Naive thymus-derived CD8-positive, alpha-beta T cell (primary cell): ENCODE measurements around the gene CABP7. TPM values are rescaled to one million over a fixed set of nuclear protein-coding genes. Genes with fewer than 3 reads are reported as not detected.
A peak's percentile ranks its signal among the peaks of the same experiment; 100 is the strongest.

Source experiments
- ATAC-seq, 2 donors: fragments of 150-1000 bp; cut with Tn5 transposase in 1 of 2; sonication (Bioruptor Pico), chemical (Tn5 transposase) in 1 of 2; 1 replicate in 1 of 2; 2 replicates in 1 of 2; pipeline ENCODE4 v1.10.0; 2021; ENCODE audit warnings: mild to moderate bottlenecking in 2 of 2, moderate library complexity in 2 of 2
- POLR2A ChIA-PET: fragments of 350-600 bp; sonication (Branson Sonifier 250); formaldehyde crosslinking; loops from one replicate; lab custom pipeline; 2021; ENCODE audit warnings: antibody characterized with exemption; lab: Charles Lee
- DNase-seq, 10 donors: peaks; one replicate each; pipeline versions ENCODE4 v3.0.0 to v3.0.0-alpha.2; 2020 to 2022
- H3K27ac Mint-ChIP-seq, 10 donors: one replicate each; pipeline ENCODE4 v1.8.0; 2020 to 2022; ENCODE audit warnings: mild to moderate bottlenecking in 10 of 10, mixed read lengths in 10 of 10, moderate library complexity in 4 of 10, inconsistent platforms in 1 of 10
- H3K27me3 Mint-ChIP-seq, 5 donors: one replicate each; pipeline ENCODE4 v1.8.0; 2021 to 2022; ENCODE audit warnings: mixed read lengths in 5 of 5
- H3K36me3 Mint-ChIP-seq, 3 donors: one replicate each; pipeline ENCODE4 v1.8.0; 2020 to 2022; ENCODE audit warnings: mixed read lengths in 3 of 3, mild to moderate bottlenecking in 2 of 3, inconsistent platforms in 1 of 3
- H3K4me1 Mint-ChIP-seq, 4 donors: one replicate each; pipeline ENCODE4 v1.8.0; 2021 to 2022; ENCODE audit warnings: mixed read lengths in 4 of 4
- H3K4me3 Mint-ChIP-seq, 10 donors: one replicate each; pipeline ENCODE4 v1.8.0; 2020 to 2022; ENCODE audit warnings: mild to moderate bottlenecking in 10 of 10, mixed read lengths in 10 of 10, moderate library complexity in 6 of 10, inconsistent platforms in 1 of 10
- H3K9me3 Mint-ChIP-seq, 9 donors: one replicate each; pipeline ENCODE4 v1.8.0; 2020 to 2022; ENCODE audit warnings: mixed read lengths in 9 of 9, mild to moderate bottlenecking in 3 of 9, inconsistent platforms in 1 of 9, moderate library complexity in 1 of 9
- polyA plus RNA-seq, 3 donors: library from polyadenylated mRNA; unstranded; fragments of 300-500 nt; fragmentation: Illumina TruSeq; gene quantifications; one replicate each; pipeline ENCODE4 v1.2.3, GENCODE V29; 2021
- total RNA-seq, 8 experiments: library from RNA in 2 of 8; stranded (reverse) in 2 of 8; gene quantifications; one replicate each; pipeline ENCODE4 v1.2.3 and lab custom pipeline; 2021 to 2026

CABP7 gene
- total and polyA plus RNA-seq, 5 experiments from 2014 or later, result 0.06 to 0.11 (median 0.08) TPM; not detected in 1

DNA sequence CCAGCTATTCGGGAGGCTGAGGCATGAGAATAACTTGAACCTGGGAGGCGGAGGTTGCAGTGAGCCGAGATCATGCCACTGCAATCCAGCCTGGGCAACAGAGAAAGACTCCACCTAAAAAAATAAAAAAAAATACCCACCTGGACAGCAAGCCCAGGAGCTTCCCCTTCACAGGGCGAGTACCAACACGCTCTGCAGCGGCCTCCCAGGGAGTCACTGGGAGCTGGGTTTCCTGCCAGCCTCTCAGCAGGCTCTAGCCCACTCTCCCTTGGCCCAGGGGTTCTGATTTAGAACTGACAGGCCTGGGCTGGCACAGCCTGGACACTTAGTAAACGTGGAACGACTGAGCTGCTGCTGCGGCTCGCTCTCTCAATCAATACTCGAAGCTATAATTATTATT is 2.0 kb upstream of the CABP7 start:
- peaks cover 0 to 13% (median 2%) of the 10 kb centered on the region in 4 donors for H3K4me1 Mint-ChIP-seq
- DNase-seq, result no peak
- no peaks in the 10 kb centered on the region for H3K9me3 Mint-ChIP-seq
- no peak overlapping the region for H3K4me3 Mint-ChIP-seq
- no peak for ATAC-seq
- H3K36me3 Mint-ChIP-seq, result no peaks in the 10 kb centered on the region
- POLR2A ChIA-PET, result no interaction called here
- H3K27me3 Mint-ChIP-seq, result peaks cover 16 to 66% (median 50%) of the 10 kb centered on the region in 5 donors
- no peak overlapping the region for H3K27ac Mint-ChIP-seq

DNA sequence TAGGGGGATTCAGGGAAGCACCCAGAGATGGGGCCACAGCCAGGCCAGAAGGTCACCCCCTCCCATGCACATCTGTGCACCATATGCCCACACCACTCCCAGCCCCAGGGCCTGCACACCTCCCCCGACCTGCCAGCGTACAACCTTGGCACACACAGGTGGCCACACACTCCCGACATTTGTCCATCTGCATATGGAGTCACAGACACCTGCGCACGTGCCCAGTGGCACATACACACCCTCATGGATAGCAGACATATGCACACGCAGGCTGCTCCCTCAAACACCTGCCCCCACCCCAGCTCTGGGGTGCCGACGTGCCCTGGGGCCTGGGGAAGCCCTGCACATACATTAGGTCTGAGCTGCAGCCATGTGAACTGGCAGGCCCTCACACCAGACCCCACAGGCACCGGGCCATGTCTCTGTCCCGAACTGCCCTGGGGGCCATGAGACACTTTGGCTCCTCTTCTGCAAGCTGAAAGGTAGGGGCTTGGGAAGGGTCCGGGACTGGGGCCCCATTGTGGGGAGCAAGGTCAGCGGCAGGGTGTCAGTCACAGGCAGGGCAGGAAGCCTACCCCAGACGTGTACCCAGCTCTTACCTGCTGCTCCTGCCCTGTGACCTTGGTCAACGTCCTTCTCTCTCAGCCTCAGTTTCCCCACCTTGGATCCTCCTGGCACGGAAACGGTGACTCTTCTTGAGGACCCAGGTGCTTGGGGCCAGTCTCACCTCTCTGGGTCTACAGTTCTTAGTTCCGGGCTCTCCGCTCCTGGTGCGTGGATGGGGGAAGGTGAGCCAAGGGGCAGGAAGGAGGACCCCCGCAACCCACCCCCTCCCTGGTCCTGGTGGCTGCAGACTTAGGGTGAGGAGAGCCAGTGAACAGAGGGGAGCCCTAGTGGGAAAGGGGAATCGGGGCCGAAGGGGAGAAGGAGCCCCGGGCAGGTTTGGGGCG is 579 bp upstream of the CABP7 start:
- peak overlapping the region in 7 of 10 donors; percentile 10 to 62 (median 33) for H3K4me3 Mint-ChIP-seq
- POLR2A ChIA-PET, result no interaction called here
- H3K9me3 Mint-ChIP-seq, result no peaks in the 10 kb centered on the region
- H3K36me3 Mint-ChIP-seq, result no peaks in the 10 kb centered on the region
- no peak for DNase-seq
- no peak overlapping the region for H3K27ac Mint-ChIP-seq
- H3K27me3 Mint-ChIP-seq, result peaks cover 16 to 61% (median 51%) of the 10 kb centered on the region in 5 donors
- peaks cover 0 to 13% (median 2%) of the 10 kb centered on the region in 4 donors for H3K4me1 Mint-ChIP-seq
- no peak for ATAC-seq

DNA sequence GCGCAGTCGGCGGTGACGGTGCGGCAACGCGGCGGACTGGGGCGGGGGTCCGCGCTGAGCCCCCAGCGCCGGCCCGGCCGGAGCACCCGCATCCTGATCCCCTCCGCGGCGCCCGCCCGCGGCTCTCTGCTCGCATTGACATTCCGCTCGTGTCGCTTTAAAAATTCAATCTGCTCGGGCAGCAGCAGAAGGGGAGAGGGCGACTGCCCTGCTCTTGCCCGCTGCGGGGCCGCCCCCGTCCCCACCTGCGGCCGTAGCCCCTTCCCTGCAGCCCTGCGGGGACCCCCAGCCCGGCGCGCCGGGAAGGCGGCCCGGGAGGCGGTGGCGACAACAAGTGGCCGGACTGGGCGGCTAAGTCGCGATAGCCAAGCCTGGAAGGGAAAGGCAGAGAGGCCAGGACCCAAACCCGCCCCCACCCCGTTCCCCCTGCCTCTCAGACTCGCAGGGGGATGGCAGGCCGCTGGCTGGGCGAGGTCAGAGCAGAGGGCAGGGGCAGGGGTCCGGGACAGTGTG is 1.1 kb downstream of the CABP7 start:
- POLR2A ChIA-PET, result no interaction called here
- H3K4me3 Mint-ChIP-seq, result no peak overlapping the region
- no peaks in the 10 kb centered on the region for H3K9me3 Mint-ChIP-seq

DNA sequence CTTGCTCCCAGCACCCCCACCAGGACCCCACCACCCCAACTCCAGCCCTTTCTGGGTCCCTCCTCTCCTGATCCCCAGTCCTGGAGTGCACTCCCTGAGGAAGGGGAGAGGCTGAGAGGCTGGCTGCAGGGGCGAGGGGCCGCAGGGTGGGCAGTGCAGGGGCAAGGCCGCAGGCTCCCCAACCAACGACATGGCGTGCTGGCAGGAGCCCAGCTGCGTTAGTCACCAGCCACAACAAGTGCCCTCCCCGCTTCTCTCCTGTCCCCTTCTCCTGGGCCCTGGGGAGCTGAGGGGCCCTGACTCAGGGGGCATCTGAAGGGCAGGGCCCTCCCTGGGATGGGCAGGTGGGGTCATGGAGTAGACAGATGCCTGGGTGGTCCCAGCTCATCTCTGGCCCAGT is 2.3 kb downstream of the CABP7 start:
- H3K27me3 Mint-ChIP-seq, result peaks cover 5 to 44% (median 33%) of the 10 kb centered on the region in 5 donors
- DNase-seq, result no peak
- no peak overlapping the region for H3K4me3 Mint-ChIP-seq
- H3K36me3 Mint-ChIP-seq, result no peaks in the 10 kb centered on the region
- no peaks in the 10 kb centered on the region for H3K9me3 Mint-ChIP-seq
- POLR2A ChIA-PET, result interaction anchor here (0.5 kb wide), 1 partner anchor 47 kb away, joined by 3 read pairs; no protein-coding TSS in a partner anchor
- H3K27ac Mint-ChIP-seq, result no peak overlapping the region
- peaks cover 0 to 13% (median 2%) of the 10 kb centered on the region in 4 donors for H3K4me1 Mint-ChIP-seq
- no peak for ATAC-seq

More for the DNA sequence above, 1.1 kb downstream of the CABP7 start:
- no peak overlapping the region for H3K27ac Mint-ChIP-seq
- peaks cover 0 to 13% (median 2%) of the 10 kb centered on the region in 4 donors for H3K4me1 Mint-ChIP-seq
- H3K27me3 Mint-ChIP-seq, result peaks cover 13 to 56% (median 46%) of the 10 kb centered on the region in 5 donors
- DNase-seq (no peak), ATAC-seq (no peak)
- no peaks in the 10 kb centered on the region for H3K36me3 Mint-ChIP-seq

DNA sequence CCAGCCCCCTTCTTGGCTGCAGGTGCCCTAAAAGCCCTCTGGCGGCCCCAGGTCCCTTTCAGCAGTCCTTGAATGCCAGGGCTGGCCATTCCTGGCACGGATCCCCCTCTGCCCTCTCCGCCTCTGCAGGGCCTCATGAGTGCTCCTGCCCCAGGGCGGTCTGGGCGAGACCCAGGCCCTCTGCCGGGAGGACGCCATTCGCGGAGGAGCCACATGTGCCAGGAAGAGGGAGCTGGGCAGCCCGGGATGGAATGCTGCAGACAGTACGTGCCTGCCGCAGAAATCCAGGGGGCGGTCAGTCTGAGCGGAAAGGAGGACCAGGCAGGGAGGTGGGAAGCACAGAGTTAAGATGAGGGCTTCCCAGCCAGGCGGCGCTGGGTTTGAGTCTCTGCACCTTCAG is 2.8 kb downstream of the CABP7 start:
- no peak overlapping the region for H3K27ac Mint-ChIP-seq
- DNase-seq (no peak), ATAC-seq (no peak)
- no peak overlapping the region for H3K4me3 Mint-ChIP-seq
- H3K4me1 Mint-ChIP-seq, result peaks cover 0 to 13% (median 2%) of the 10 kb centered on the region in 4 donors
- H3K27me3 Mint-ChIP-seq, result peaks cover 5 to 39% (median 29%) of the 10 kb centered on the region in 5 donors
- no peaks in the 10 kb centered on the region for H3K36me3 Mint-ChIP-seq
- no peaks in the 10 kb centered on the region for H3K9me3 Mint-ChIP-seq
- POLR2A ChIA-PET, result interaction anchor here (0.5 kb wide), 1 partner anchor 46 kb away, joined by 3 read pairs; no protein-coding TSS in a partner anchor

DNA sequence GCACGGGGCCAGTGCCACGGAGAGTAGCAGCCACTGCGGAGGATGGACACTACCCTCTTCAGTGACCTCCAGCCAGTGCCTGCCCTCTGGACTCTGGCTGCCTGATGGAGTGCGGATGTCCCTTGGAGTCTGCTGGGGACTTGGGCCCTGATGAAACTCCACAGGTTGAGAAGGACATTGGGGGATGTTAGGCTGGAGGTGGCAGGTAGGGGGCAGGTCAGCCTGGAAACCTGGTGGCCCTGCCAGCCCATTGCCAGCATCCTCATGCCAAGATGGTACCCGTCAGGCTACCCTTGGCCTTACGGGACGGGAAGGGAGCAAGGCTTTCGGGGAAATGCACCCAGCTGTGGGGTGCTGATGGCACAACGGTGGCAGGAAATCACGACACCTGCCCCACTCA is 4.0 kb downstream of the CABP7 start:
- no peak overlapping the region for H3K4me3 Mint-ChIP-seq
- H3K27me3 Mint-ChIP-seq, result peaks cover 5 to 29% (median 17%) of the 10 kb centered on the region in 5 donors
- ATAC-seq (no peak), DNase-seq (no peak)
- peaks cover 0 to 9% (median 2%) of the 10 kb centered on the region in 4 donors for H3K4me1 Mint-ChIP-seq
- H3K36me3 Mint-ChIP-seq, result no peaks in the 10 kb centered on the region
- H3K9me3 Mint-ChIP-seq, result no peaks in the 10 kb centered on the region
- no peak overlapping the region for H3K27ac Mint-ChIP-seq
- POLR2A ChIA-PET, result no interaction called here

DNA sequence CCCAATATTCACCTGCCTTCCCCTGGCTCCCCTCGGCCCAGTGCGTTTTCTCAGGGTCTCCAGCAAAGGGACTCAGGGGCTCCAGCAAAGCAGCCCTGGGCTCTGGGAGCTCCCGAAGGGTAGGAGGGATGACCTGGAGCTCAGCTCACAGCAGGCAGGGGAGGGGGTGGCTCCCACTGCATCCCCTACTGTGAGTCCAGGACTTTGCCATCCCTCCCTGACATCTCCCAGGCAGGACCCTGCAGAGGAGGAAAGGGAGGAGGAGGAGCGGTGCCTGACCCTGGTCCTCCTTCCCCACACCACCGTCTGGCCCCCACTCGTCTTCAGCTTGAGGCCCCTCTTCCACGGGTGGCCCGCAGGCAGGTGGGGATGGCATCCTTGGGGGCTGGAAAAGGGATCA is 5.0 kb downstream of the CABP7 start:
- DNase-seq (no peak), ATAC-seq (no peak)
- Mint-ChIP-seq H3K36me3 (no peaks in the 10 kb centered on the region), H3K27ac (no peak overlapping the region), H3K4me3 (no peak overlapping the region), H3K4me1 (no peaks in the 10 kb centered on the region), H3K9me3 (no peaks in the 10 kb centered on the region), H3K27me3 (peaks cover 0 to 20% (median 7%) of the 10 kb centered on the region in 5 donors)
- POLR2A ChIA-PET, result no interaction called here

DNA sequence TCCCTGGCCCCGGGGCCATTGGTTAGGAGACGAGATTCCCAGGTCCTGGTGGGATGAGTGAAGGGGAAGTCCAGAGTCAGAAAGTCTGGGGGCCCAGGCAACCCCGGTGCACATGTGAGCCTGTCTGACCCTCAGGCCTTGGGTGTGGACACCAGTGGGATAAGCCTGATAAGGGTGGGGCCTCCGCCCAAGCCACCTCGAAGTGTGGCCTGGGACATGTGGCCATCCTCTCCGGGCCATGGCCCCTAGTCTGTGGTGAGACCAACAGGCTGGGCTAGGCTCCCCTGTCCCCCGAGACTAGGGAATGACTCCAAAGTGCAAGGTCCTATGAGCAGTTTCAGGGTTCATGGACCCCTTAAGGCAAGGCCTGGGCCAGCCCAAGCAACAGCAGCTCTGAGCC is 6.3 kb downstream of the CABP7 start:
- H3K4me1 Mint-ChIP-seq, result no peaks in the 10 kb centered on the region
- ATAC-seq, result no peak
- H3K36me3 Mint-ChIP-seq, result peaks cover 0 to 5% (median 0%) of the 10 kb centered on the region in 3 donors
- H3K27me3 Mint-ChIP-seq, result peaks cover 0 to 19% (median 7%) of the 10 kb centered on the region in 5 donors
- no peak for DNase-seq
- H3K9me3 Mint-ChIP-seq, result no peaks in the 10 kb centered on the region
- H3K4me3 Mint-ChIP-seq, result no peak overlapping the region
- H3K27ac Mint-ChIP-seq, result peak overlapping the region in 1 of 10 donors; percentile 29
- POLR2A ChIA-PET, result no interaction called here

DNA sequence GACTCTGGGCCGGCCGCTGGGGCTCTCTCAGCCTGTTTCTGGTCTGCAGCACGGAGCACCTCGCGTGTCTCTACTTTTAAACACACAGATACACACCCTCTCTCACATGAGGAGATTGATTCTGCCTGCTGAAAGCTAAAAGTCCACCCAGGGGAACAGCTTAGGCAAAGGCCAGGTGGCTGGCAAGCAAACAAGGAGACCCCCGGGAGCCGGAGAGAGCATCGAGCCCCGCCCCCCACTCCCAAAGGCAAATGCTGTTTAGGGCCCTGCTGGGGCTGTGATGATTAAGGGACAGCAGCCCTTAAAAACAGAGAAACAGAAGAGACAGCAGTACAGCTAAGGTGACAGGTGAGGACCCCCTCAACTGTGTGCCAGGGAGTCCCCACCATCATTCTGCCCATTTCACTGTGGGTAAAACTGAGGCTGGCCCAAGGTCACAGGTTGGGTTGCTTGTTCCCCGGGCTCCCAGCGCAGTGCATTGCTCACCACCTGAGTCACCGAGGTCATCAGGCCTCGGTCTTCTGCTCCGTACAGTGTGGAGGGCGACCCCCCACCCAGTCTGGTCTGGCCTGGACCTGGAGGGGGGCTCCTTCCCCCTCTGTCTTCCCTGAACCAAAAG is 6.8 kb downstream of the CABP7 start:
- H3K36me3 Mint-ChIP-seq, result peaks cover 0 to 5% (median 0%) of the 10 kb centered on the region in 3 donors
- no peak for ATAC-seq
- H3K27ac Mint-ChIP-seq, result peak overlapping the region in 2 of 10 donors; percentile 29 to 34
- no peak for DNase-seq
- no peaks in the 10 kb centered on the region for H3K4me1 Mint-ChIP-seq
- H3K9me3 Mint-ChIP-seq, result no peaks in the 10 kb centered on the region
- no peak overlapping the region for H3K4me3 Mint-ChIP-seq
- POLR2A ChIA-PET, result no interaction called here
- peaks cover 0 to 14% (median 3%) of the 10 kb centered on the region in 5 donors for H3K27me3 Mint-ChIP-seq

DNA sequence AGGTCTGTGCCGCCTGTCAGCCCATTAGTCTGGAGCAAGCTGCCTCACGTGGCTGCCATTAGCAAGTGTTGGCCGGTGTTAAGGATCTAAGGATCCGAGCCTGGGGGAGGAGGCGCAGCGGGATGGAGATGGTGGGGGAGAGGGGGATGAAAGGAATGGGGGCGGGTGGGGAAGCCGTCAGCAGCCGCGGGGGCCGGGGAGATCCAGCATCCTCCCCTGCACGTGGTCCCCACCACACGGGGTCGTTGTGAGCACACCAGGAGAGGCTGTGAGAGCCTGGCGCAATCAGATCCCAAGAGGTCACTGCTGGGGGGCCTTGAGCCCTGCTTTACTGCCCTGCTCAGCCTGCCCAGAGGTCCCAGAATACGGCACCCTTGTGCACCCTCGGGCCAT is 7.3 kb downstream of the CABP7 start:
- Mint-ChIP-seq H3K27ac (peak overlapping the region in 1 of 10 donors; percentile 34), H3K4me1 (no peaks in the 10 kb centered on the region), H3K4me3 (no peak overlapping the region), H3K27me3 (peaks cover 0 to 11% (median 0%) of the 10 kb centered on the region in 5 donors), H3K9me3 (no peaks in the 10 kb centered on the region), H3K36me3 (peaks cover 0 to 9% (median 0%) of the 10 kb centered on the region in 3 donors)
- ATAC-seq (no peak), DNase-seq (no peak)
- POLR2A ChIA-PET, result no interaction called here

DNA sequence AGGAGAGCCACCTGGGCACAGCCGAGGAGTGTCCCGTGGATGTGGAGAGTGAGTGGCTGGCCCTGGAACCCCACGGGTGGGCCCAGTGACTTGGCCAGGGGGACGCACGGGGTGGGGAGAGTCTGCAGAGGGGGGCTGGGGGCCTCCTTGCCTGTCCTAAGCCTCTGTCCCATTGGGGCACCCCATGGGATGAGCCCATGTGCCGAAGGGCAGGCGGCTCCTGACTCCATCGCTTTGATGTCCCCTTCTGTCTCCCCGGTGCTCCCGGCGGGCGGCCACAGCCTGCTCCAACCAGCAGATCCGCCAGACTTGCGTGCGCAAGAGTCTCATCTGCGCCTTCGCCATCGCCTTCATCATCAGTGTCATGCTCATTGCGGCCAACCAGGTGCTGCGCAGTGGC is 9.4 kb downstream of the CABP7 start:
- Mint-ChIP-seq H3K4me1 (peaks cover 0 to 3% (median under 1%) of the 10 kb centered on the region in 4 donors), H3K27me3 (peaks cover 0 to 4% (median 0%) of the 10 kb centered on the region in 5 donors), H3K36me3 (peaks cover 0 to 14% (median 0%) of the 10 kb centered on the region in 3 donors), H3K9me3 (no peaks in the 10 kb centered on the region), H3K4me3 (no peak overlapping the region), H3K27ac (no peak overlapping the region)
- no peak for DNase-seq
- POLR2A ChIA-PET, result no interaction called here
- ATAC-seq, result no peak

DNA sequence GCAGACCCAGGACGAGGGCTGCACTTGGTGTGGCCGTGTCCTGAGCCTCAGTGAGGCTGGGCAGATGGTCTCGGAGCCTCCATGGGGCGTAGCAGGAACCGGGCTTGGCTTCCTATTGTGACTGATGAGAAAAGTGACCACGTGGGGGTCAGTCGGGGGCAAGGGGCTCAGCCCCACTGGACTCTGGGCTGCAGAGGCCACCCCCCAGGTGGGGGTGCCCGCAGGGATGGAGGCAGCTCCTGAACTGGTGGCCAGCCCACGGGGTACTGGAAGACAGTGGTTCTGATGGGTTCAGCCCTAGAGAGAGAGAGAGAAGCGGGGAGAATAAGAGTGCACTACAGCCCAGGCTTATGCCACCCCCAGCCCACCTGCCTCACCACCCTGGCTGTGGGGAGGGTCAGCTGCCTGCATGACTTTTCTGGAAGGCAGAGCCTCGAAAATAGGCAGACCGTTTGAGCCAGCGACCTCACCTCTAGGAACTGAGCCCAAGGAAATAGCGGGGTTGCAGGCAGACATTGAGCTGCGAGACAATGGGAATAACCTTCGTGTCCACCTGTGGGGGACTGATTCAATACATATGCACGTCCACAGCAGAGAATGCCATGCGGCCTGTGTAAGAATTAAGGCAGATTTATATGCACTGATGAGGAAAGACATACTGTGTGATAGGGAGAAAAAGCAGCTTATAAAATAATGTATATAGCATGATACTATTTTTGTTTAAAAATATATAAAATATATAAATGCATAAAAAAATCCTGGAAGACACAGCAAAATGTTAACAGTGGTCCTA is 11.5 kb downstream of the CABP7 start:
- POLR2A ChIA-PET, result no interaction called here
- DNase-seq (no peak), ATAC-seq (no peak)
- no peak overlapping the region for H3K4me3 Mint-ChIP-seq
- H3K27ac Mint-ChIP-seq, result no peak overlapping the region
- H3K4me1 Mint-ChIP-seq, result peaks cover 0 to 5% (median 1%) of the 10 kb centered on the region in 4 donors
- no peaks in the 10 kb centered on the region for H3K27me3 Mint-ChIP-seq
- H3K36me3 Mint-ChIP-seq, result peaks cover 0 to 17% (median 0%) of the 10 kb centered on the region in 3 donors
- H3K9me3 Mint-ChIP-seq, result no peaks in the 10 kb centered on the region
